WTC11 (cell line): Measurements from ENCODE around the gene JAKMIP1. TPM values are rescaled to one million over a fixed set of nuclear protein-coding genes. Genes with fewer than 3 reads are reported as not detected.

ENCODE experiments used
- ATAC-seq: fragments of 200-7000 bp; cut with Tn5 transposase; 2 replicates; pipeline ENCODE4 v1.10.0; 2021; ENCODE audit warnings: mild to moderate bottlenecking, moderate library complexity
- CTCF ChIA-PET: fragments of 300-600 bp; sonication (Branson Sonifier 250); formaldehyde crosslinking; loops from one replicate; lab custom pipeline; 2021; ENCODE audit warnings: antibody characterized with exemption; lab: Charles Lee
- POLR2A ChIA-PET: fragments of 350-600 bp; sonication (Branson Sonifier 250); formaldehyde crosslinking; loops from one replicate; lab custom pipeline; 2021; ENCODE audit warnings: antibody characterized with exemption; lab: Charles Lee
- DNase-seq: peaks from one replicate; pipeline ENCODE4 v3.0.0; 2021; ENCODE audit warnings: low spot score
- H3K27ac Mint-ChIP-seq: 2 replicates; pipeline ENCODE4 v1.8.0; 2021; ENCODE audit warnings: mixed read lengths
- H3K27me3 Mint-ChIP-seq: 2 replicates; pipeline ENCODE4 v1.8.0; 2021; ENCODE audit warnings: low read depth, mild to moderate bottlenecking, moderate library complexity, mixed read lengths
- H3K36me3 Mint-ChIP-seq: 2 replicates; pipeline ENCODE4 v1.8.0; 2021; ENCODE audit warnings: mixed read lengths
- H3K4me1 Mint-ChIP-seq: 2 replicates; pipeline ENCODE4 v1.8.0; 2022; ENCODE audit warnings: mixed read lengths
- H3K4me3 Mint-ChIP-seq: 2 replicates; pipeline ENCODE4 v1.8.0; 2021; ENCODE audit warnings: mild to moderate bottlenecking, moderate library complexity, mixed read lengths
- H3K9me3 Mint-ChIP-seq: 2 replicates; pipeline ENCODE4 v1.8.0; 2021; ENCODE audit warnings: mixed read lengths
- ATF1 ChIP-seq: sonication (generic); formaldehyde crosslinking; IDR thresholded peaks from 2 replicates; pipeline ENCODE4 v1.8.1; 2023; ENCODE audit warnings: mild to moderate bottlenecking, moderate library complexity, missing genetic modification reagents
- FOXP1 ChIP-seq: sonication (generic); formaldehyde crosslinking; IDR thresholded peaks from 2 replicates; pipeline ENCODE4 v1.8.0; 2022; ENCODE audit warnings: missing genetic modification reagents, mild to moderate bottlenecking, moderate library complexity, borderline replicate concordance
- GTF2I ChIP-seq: fragments of 250-450 bp; sonication (Bioruptor Pico); conservative IDR thresholded peaks from 2 replicates; pipeline ENCODE4 v1.4.0; 2021; ENCODE audit warnings: mild to moderate bottlenecking
- IRF2 ChIP-seq: sonication (generic); formaldehyde crosslinking; IDR thresholded peaks from 2 replicates; pipeline ENCODE4 v1.8.0; 2022; ENCODE audit warnings: low read depth, missing genetic modification reagents, borderline replicate concordance
- NFATC4 ChIP-seq: fragments of 250-450 bp; sonication (Bioruptor Pico); IDR thresholded peaks from 2 replicates; pipeline ENCODE4 v1.9.0; 2021; ENCODE audit warnings: mild to moderate bottlenecking
- NR1H2 ChIP-seq: sonication (generic); formaldehyde crosslinking; IDR thresholded peaks from 2 replicates; pipeline ENCODE4 v1.9.0; 2021; ENCODE audit warnings: mild to moderate bottlenecking, moderate library complexity, missing genetic modification reagents
- PRRX2 ChIP-seq: fragments of 250-450 bp; sonication (Bioruptor Pico); IDR thresholded peaks from 2 replicates; pipeline ENCODE4 v1.8.0; 2021; ENCODE audit warnings: mild to moderate bottlenecking
- RELA ChIP-seq: sonication (generic); formaldehyde crosslinking; IDR thresholded peaks from 2 replicates; pipeline ENCODE4 v1.8.1; 2022; ENCODE audit warnings: missing genetic modification reagents, mild to moderate bottlenecking, borderline replicate concordance
- RORB ChIP-seq: fragments of 250-450 bp; sonication (Bioruptor Pico); IDR thresholded peaks from 2 replicates; pipeline ENCODE4 v1.9.0; 2021; ENCODE audit warnings: mild to moderate bottlenecking
- SP1 ChIP-seq: sonication (generic); formaldehyde crosslinking; conservative IDR thresholded peaks from 2 replicates; pipeline ENCODE4 v1.8.1; 2022; ENCODE audit warnings: missing genetic modification reagents
- TEAD1 ChIP-seq: sonication (generic); formaldehyde crosslinking; IDR thresholded peaks from 2 replicates; pipeline ENCODE4 v1.8.0; 2022; ENCODE audit warnings: mild to moderate bottlenecking, missing genetic modification reagents
- ZNF232 ChIP-seq: sonication (generic); formaldehyde crosslinking; IDR thresholded peaks from 2 replicates; pipeline ENCODE4 v1.8.0; 2022; ENCODE audit warnings: mild to moderate bottlenecking, missing genetic modification reagents
- ZNF423 ChIP-seq: fragments of 250-450 bp; sonication (Bioruptor Pico); IDR thresholded peaks from 2 replicates; pipeline ENCODE4 v2.1.2; 2022; ENCODE audit warnings: mild to moderate bottlenecking, moderate library complexity
- total RNA-seq: library from RNA; stranded (reverse); gene quantifications from 3 replicates; pipeline ENCODE4 v1.2.3, GENCODE V29; 2021
- TF ChIP-seq, protein P1 (sequence below): sonication (generic); formaldehyde crosslinking; IDR thresholded peaks from 2 replicates; pipeline ENCODE4 v1.8.0; 2022; ENCODE audit warnings: missing genetic modification reagents
- TF ChIP-seq, protein P2 (sequence below): sonication (generic); formaldehyde crosslinking; IDR thresholded peaks from 2 replicates; pipeline ENCODE4 v1.8.1; 2023; ENCODE audit warnings: mild to moderate bottlenecking, moderate library complexity, missing genetic modification reagents
- TF ChIP-seq, protein P3 (sequence below): fragments of 250-450 bp; sonication (Bioruptor Pico); IDR thresholded peaks from 2 replicates; pipeline ENCODE4 v1.8.0; 2021; ENCODE audit warnings: mild to moderate bottlenecking
- TF ChIP-seq, protein P4 (sequence below): sonication (generic); formaldehyde crosslinking; IDR thresholded peaks from 2 replicates; pipeline ENCODE4 v1.8.0; 2023; ENCODE audit warnings: mild to moderate bottlenecking, missing genetic modification reagents
- TF ChIP-seq, protein P5 (sequence below): fragments of 250-450 bp; sonication (Bioruptor Pico); IDR thresholded peaks from 2 replicates; pipeline ENCODE4 v1.9.0; 2021; ENCODE audit warnings: moderate library complexity, mild to moderate bottlenecking, inconsistent platforms, borderline replicate concordance
- TF ChIP-seq, protein P6 (sequence below): fragments of 250-450 bp; sonication (Bioruptor Pico); IDR thresholded peaks from 2 replicates; pipeline ENCODE4 v1.9.0; 2021; ENCODE audit warnings: mild to moderate bottlenecking, borderline replicate concordance
- TF ChIP-seq, protein P7 (sequence below): sonication (generic); formaldehyde crosslinking; IDR thresholded peaks from 2 replicates; pipeline ENCODE4 v1.8.0; 2022; ENCODE audit warnings: mild to moderate bottlenecking, missing genetic modification reagents

The JAKMIP1 gene
- total RNA-seq, 1 experiment from 2014 or later, result 4.0 TPM

DNA sequence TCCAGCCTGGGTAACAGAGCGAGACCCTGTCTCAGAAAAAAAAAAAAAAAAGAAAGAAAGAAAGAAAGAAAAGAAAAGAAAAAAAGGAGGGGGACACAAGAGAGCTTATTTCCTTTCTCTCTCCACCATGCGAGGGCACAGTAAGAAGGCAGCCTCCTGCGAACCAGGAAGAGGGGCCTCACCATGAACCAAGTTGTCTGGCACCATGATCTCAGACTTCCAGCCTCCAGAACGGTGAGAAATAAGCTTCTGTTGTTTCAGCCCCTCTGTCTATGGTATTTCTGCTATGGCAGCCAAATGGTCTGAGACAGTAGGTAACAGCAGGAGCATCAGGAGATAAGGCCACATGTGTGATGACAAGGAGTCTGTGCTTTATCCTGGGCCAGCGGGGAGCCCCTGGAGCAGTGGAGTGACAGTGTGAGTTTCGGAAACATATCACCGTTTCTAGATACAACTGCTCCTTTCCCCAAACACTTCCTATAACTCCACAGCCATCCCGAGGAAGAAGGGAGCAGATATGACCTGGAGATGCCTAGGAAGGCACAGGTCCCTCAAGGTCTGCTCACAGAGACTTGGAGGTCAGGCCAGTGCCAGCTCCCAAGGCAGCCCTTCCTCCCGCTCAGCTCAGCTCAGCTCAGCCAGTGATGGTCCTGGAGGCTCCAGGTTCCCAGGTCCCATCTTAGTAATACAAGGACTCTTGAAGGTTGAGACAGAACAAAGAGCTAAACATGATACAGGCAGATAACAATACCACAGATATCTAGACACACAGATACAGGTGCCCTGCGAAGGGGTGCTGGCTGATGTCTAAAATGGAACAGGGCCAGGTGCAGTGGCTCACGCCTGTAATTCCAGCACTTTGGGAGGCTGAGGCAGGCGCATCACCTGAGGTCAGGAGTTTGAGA lies 17.7 kb downstream of the JAKMIP1 start:
- no peak for ATAC-seq
- Mint-ChIP-seq H3K9me3 (peaks cover 20% of the 10 kb centered on the region), H3K27ac (no peak overlapping the region), H3K36me3 (peaks cover 16% of the 10 kb centered on the region), H3K4me1 (peaks cover 10% of the 10 kb centered on the region), H3K4me3 (no peak overlapping the region), H3K27me3 (peaks cover 2% of the 10 kb centered on the region; the same call in 1 of the 2 replicates)
- ChIA-PET CTCF (interaction anchor here (0.7 to 1.5 kb wide), 2 partner anchors 11 to 16 kb away, joined by 3 to 4 read pairs; no protein-coding TSS in a partner anchor), POLR2A (no interaction called here)
- TF ChIP-seq SP1 (CRISPR knock-in tag), result no peak
- TF ChIP-seq GTF2I (CRISPR knock-in tag), result no peak
- TF ChIP-seq TEAD1, result no peak
- TF ChIP-seq, protein P1, sequence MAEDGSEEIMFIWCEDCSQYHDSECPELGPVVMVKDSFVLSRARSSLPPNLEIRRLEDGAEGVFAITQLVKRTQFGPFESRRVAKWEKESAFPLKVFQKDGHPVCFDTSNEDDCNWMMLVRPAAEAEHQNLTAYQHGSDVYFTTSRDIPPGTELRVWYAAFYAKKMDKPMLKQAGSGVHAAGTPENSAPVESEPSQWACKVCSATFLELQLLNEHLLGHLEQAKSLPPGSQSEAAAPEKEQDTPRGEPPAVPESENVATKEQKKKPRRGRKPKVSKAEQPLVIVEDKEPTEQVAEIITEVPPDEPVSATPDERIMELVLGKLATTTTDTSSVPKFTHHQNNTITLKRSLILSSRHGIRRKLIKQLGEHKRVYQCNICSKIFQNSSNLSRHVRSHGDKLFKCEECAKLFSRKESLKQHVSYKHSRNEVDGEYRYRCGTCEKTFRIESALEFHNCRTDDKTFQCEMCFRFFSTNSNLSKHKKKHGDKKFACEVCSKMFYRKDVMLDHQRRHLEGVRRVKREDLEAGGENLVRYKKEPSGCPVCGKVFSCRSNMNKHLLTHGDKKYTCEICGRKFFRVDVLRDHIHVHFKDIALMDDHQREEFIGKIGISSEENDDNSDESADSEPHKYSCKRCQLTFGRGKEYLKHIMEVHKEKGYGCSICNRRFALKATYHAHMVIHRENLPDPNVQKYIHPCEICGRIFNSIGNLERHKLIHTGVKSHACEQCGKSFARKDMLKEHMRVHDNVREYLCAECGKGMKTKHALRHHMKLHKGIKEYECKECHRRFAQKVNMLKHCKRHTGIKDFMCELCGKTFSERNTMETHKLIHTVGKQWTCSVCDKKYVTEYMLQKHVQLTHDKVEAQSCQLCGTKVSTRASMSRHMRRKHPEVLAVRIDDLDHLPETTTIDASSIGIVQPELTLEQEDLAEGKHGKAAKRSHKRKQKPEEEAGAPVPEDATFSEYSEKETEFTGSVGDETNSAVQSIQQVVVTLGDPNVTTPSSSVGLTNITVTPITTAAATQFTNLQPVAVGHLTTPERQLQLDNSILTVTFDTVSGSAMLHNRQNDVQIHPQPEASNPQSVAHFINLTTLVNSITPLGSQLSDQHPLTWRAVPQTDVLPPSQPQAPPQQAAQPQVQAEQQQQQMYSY (CRISPR knock-in tag), result no peak
- no peak for TF ChIP-seq ATF1
- TF ChIP-seq, protein P2, sequence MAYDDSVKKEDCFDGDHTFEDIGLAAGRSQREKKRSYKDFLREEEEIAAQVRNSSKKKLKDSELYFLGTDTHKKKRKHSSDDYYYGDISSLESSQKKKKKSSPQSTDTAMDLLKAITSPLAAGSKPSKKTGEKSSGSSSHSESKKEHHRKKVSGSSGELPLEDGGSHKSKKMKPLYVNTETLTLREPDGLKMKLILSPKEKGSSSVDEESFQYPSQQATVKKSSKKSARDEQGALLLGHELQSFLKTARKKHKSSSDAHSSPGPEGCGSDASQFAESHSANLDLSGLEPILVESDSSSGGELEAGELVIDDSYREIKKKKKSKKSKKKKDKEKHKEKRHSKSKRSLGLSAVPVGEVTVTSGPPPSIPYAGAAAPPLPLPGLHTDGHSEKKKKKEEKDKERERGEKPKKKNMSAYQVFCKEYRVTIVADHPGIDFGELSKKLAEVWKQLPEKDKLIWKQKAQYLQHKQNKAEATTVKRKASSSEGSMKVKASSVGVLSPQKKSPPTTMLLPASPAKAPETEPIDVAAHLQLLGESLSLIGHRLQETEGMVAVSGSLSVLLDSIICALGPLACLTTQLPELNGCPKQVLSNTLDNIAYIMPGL (CRISPR knock-in tag), result no peak
- no peak for TF ChIP-seq RELA (CRISPR knock-in tag)
- TF ChIP-seq NR1H2, result no peak
- TF ChIP-seq, protein P3, sequence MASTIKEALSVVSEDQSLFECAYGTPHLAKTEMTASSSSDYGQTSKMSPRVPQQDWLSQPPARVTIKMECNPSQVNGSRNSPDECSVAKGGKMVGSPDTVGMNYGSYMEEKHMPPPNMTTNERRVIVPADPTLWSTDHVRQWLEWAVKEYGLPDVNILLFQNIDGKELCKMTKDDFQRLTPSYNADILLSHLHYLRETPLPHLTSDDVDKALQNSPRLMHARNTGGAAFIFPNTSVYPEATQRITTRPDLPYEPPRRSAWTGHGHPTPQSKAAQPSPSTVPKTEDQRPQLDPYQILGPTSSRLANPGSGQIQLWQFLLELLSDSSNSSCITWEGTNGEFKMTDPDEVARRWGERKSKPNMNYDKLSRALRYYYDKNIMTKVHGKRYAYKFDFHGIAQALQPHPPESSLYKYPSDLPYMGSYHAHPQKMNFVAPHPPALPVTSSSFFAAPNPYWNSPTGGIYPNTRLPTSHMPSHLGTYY (CRISPR knock-in tag), result no peak
- no peak for TF ChIP-seq RORB (CRISPR knock-in tag)
- TF ChIP-seq, protein P4, sequence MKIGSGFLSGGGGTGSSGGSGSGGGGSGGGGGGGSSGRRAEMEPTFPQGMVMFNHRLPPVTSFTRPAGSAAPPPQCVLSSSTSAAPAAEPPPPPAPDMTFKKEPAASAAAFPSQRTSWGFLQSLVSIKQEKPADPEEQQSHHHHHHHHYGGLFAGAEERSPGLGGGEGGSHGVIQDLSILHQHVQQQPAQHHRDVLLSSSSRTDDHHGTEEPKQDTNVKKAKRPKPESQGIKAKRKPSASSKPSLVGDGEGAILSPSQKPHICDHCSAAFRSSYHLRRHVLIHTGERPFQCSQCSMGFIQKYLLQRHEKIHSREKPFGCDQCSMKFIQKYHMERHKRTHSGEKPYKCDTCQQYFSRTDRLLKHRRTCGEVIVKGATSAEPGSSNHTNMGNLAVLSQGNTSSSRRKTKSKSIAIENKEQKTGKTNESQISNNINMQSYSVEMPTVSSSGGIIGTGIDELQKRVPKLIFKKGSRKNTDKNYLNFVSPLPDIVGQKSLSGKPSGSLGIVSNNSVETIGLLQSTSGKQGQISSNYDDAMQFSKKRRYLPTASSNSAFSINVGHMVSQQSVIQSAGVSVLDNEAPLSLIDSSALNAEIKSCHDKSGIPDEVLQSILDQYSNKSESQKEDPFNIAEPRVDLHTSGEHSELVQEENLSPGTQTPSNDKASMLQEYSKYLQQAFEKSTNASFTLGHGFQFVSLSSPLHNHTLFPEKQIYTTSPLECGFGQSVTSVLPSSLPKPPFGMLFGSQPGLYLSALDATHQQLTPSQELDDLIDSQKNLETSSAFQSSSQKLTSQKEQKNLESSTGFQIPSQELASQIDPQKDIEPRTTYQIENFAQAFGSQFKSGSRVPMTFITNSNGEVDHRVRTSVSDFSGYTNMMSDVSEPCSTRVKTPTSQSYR (CRISPR knock-in tag), result no peak
- no peak for TF ChIP-seq FOXP1 (CRISPR knock-in tag)
- TF ChIP-seq, protein P5, sequence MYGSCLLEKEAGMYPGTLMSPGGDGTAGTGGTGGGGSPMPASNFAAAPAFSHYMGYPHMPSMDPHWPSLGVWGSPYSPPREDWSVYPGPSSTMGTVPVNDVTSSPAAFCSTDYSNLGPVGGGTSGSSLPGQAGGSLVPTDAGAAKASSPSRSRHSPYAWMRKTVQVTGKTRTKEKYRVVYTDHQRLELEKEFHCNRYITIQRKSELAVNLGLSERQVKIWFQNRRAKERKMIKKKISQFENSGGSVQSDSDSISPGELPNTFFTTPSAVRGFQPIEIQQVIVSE, result no peak
- TF ChIP-seq, protein P6, sequence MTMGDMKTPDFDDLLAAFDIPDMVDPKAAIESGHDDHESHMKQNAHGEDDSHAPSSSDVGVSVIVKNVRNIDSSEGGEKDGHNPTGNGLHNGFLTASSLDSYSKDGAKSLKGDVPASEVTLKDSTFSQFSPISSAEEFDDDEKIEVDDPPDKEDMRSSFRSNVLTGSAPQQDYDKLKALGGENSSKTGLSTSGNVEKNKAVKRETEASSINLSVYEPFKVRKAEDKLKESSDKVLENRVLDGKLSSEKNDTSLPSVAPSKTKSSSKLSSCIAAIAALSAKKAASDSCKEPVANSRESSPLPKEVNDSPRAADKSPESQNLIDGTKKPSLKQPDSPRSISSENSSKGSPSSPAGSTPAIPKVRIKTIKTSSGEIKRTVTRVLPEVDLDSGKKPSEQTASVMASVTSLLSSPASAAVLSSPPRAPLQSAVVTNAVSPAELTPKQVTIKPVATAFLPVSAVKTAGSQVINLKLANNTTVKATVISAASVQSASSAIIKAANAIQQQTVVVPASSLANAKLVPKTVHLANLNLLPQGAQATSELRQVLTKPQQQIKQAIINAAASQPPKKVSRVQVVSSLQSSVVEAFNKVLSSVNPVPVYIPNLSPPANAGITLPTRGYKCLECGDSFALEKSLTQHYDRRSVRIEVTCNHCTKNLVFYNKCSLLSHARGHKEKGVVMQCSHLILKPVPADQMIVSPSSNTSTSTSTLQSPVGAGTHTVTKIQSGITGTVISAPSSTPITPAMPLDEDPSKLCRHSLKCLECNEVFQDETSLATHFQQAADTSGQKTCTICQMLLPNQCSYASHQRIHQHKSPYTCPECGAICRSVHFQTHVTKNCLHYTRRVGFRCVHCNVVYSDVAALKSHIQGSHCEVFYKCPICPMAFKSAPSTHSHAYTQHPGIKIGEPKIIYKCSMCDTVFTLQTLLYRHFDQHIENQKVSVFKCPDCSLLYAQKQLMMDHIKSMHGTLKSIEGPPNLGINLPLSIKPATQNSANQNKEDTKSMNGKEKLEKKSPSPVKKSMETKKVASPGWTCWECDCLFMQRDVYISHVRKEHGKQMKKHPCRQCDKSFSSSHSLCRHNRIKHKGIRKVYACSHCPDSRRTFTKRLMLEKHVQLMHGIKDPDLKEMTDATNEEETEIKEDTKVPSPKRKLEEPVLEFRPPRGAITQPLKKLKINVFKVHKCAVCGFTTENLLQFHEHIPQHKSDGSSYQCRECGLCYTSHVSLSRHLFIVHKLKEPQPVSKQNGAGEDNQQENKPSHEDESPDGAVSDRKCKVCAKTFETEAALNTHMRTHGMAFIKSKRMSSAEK (CRISPR knock-in tag), result no peak
- no peak for TF ChIP-seq IRF2
- TF ChIP-seq PRRX2, result no peak
- no peak for TF ChIP-seq NFATC4
- TF ChIP-seq, protein P7, sequence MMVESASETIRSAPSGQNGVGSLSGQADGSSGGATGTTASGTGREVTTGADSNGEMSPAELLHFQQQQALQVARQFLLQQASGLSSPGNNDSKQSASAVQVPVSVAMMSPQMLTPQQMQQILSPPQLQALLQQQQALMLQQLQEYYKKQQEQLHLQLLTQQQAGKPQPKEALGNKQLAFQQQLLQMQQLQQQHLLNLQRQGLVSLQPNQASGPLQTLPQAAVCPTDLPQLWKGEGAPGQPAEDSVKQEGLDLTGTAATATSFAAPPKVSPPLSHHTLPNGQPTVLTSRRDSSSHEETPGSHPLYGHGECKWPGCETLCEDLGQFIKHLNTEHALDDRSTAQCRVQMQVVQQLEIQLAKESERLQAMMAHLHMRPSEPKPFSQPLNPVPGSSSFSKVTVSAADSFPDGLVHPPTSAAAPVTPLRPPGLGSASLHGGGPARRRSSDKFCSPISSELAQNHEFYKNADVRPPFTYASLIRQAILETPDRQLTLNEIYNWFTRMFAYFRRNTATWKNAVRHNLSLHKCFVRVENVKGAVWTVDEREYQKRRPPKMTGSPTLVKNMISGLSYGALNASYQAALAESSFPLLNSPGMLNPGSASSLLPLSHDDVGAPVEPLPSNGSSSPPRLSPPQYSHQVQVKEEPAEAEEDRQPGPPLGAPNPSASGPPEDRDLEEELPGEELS, result no peak
- no peak for TF ChIP-seq ZNF423 (CRISPR knock-in tag)
- no peak for TF ChIP-seq ZNF232 (CRISPR knock-in tag)
- DNase-seq, result no peak
